A673 (cell line): ENCODE data around the gene STPG4. TPM values are rescaled to one million over a fixed set of nuclear protein-coding genes. Genes with fewer than 3 reads are reported as not detected.

Experiments
- BruUV-seq: library from RNA; stranded (reverse); fragments of 400-500 nt; replicated peaks from 2 replicates; lab custom pipeline; 2021; lab: Mats Ljungman, UMichigan
- CTCF ChIA-PET: fragments of 300-600 bp; sonication (Branson Sonifier 250); formaldehyde crosslinking; loops from one replicate; lab custom pipeline; 2022; ENCODE audit warnings: antibody characterized with exemption; lab: Charles Lee
- POLR2A ChIA-PET: fragments of 300-600 bp; sonication (Branson Sonifier 250); formaldehyde crosslinking; loops from one replicate; lab custom pipeline; 2022; ENCODE audit warnings: antibody characterized with exemption; ENCODE audit not compliant: low non-redundant PET; lab: Charles Lee
- DNase-seq: peaks from one replicate; pipeline ENCODE4 v3.0.0-alpha.2; 2015; ENCODE audit warnings: low spot score
- H3K27ac ChIP-seq: fragments of 200-600 bp; sonication (generic); 2 replicates; pipeline ENCODE4 v1.5.1; 2016; ENCODE audit warnings: mixed run types, low read depth, mild to moderate bottlenecking, mixed read lengths, antibody characterized with exemption, low read length; ENCODE audit not compliant: poor library complexity, severe bottlenecking
- H3K27me3 ChIP-seq: fragments of 200-600 bp; sonication (generic); replicated peaks from 2 replicates; pipeline ENCODE4 v1.6.1; 2017; ENCODE audit warnings: mixed run types, low read depth, mild to moderate bottlenecking, mixed read lengths, antibody characterized with exemption, low read length; ENCODE audit not compliant: insufficient read depth, poor library complexity
- H3K36me3 ChIP-seq: fragments of 200-600 bp; sonication (generic); 2 replicates; pipeline ENCODE4 v1.6.1; 2016; ENCODE audit warnings: mixed run types, mild to moderate bottlenecking, mixed read lengths, antibody characterized with exemption, low read length; ENCODE audit not compliant: insufficient read depth, poor library complexity, severe bottlenecking
- H3K4me1 ChIP-seq: fragments of 200-600 bp; sonication (generic); 2 replicates; pipeline ENCODE4 v1.6.1; 2017; ENCODE audit warnings: mixed run types, mild to moderate bottlenecking, mixed read lengths, antibody characterized with exemption, low read length; ENCODE audit not compliant: insufficient read depth, poor library complexity, severe bottlenecking
- H3K4me3 ChIP-seq: fragments of 200-600 bp; sonication (generic); 2 replicates; pipeline ENCODE4 v1.5.1; 2016; ENCODE audit warnings: low read depth, mixed run types, mild to moderate bottlenecking, mixed read lengths, low read length; ENCODE audit not compliant: poor library complexity, severe bottlenecking
- H3K9me3 ChIP-seq: fragments of 200-600 bp; sonication (generic); 2 replicates; pipeline ENCODE4 v1.6.1; 2016; ENCODE audit warnings: mixed run types, low read depth, mild to moderate bottlenecking, mixed read lengths, antibody characterized with exemption, low read length; ENCODE audit not compliant: poor library complexity, severe bottlenecking
- EZH2 ChIP-seq: fragments of 200-600 bp; sonication (generic); IDR thresholded peaks from 2 replicates; pipeline ENCODE4 v1.6.1; 2017; ENCODE audit warnings: borderline replicate concordance, low read depth, mild to moderate bottlenecking, mixed read lengths, antibody characterized with exemption, low read length; ENCODE audit not compliant: poor library complexity, severe bottlenecking
- intact Hi-C: fragments of 100-400 bp; cut with micrococcal nuclease; formaldehyde crosslinking; loops from one replicate; pipeline ENCODE4 v1.10.0; 2022; ENCODE audit not compliant: unreplicated experiment
- total RNA-seq: library from RNA; stranded (reverse); gene quantifications from 2 replicates; pipeline ENCODE4 v1.2.3, GENCODE V29; 2021
- TF ChIP-seq, protein P1 (sequence below): fragments of 300-800, 200-600 bp; sonication (generic); conservative IDR thresholded peaks from 2 replicates; pipeline ENCODE4 v1.5.1; 2017; ENCODE audit warnings: low read depth, mild to moderate bottlenecking, antibody characterized with exemption, low read length, moderate library complexity, mixed read lengths

Gene STPG4
- total RNA-seq, 1 experiment from 2014 or later: 0.75 TPM

DNA sequence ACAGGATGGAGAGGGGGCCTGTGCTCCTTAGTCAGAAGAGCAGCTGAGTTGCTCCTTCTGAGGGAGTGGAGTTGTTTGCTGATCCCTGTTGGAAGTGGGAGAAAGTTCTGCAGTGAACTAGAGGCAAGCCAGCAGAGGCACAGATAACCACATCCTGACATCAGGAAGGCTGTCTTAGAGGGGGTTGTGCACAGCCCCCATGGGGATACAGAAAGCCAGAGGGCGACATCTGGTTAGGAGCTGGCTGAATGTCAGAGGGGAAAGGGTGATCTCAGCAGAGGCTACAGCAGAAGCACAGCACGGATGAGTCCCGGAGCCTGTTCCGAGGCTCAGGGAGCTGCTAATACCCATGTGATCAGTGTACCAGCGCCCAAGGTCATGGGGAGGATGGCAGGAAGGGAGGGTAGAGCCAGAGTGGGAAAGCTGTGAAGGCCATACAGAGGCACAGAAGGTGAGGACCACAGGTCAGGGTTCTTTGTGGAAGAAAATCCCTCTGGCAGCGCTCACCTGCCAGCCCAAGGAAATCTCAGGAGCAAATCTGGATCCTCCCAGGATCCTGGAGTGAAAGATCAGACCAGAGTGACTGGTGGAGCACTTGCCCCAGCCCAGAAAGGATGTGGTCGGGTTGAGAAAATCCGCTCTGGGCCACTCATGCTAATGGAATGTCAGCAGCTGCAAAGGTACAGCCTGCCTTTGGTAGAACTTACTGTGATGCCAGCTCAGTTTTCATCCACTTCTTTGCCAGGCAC, 111.8 kb downstream of the STPG4 start:
- H3K27ac ChIP-seq: no peak overlapping the region
- intact Hi-C loops: no loop called here
- TF ChIP-seq, protein P1, sequence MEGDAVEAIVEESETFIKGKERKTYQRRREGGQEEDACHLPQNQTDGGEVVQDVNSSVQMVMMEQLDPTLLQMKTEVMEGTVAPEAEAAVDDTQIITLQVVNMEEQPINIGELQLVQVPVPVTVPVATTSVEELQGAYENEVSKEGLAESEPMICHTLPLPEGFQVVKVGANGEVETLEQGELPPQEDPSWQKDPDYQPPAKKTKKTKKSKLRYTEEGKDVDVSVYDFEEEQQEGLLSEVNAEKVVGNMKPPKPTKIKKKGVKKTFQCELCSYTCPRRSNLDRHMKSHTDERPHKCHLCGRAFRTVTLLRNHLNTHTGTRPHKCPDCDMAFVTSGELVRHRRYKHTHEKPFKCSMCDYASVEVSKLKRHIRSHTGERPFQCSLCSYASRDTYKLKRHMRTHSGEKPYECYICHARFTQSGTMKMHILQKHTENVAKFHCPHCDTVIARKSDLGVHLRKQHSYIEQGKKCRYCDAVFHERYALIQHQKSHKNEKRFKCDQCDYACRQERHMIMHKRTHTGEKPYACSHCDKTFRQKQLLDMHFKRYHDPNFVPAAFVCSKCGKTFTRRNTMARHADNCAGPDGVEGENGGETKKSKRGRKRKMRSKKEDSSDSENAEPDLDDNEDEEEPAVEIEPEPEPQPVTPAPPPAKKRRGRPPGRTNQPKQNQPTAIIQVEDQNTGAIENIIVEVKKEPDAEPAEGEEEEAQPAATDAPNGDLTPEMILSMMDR: no peak
- TF ChIP-seq EZH2: no peak
- no peaks in the 10 kb centered on the region for H3K9me3 ChIP-seq
- POLR2A ChIA-PET: no interaction called here
- H3K36me3 ChIP-seq: no peaks in the 10 kb centered on the region
- CTCF ChIA-PET: interaction anchor here (0.6 kb wide), 1 partner anchor 121 kb away, joined by 4 read pairs; no protein-coding TSS in a partner anchor
- peaks cover 10% of the 10 kb centered on the region for H3K4me1 ChIP-seq
- DNase-seq: peak; percentile 50
- H3K27me3 ChIP-seq: no peaks in the 10 kb centered on the region
- no TSS peak for BruUV-seq
- H3K4me3 ChIP-seq: no peak overlapping the region

DNA sequence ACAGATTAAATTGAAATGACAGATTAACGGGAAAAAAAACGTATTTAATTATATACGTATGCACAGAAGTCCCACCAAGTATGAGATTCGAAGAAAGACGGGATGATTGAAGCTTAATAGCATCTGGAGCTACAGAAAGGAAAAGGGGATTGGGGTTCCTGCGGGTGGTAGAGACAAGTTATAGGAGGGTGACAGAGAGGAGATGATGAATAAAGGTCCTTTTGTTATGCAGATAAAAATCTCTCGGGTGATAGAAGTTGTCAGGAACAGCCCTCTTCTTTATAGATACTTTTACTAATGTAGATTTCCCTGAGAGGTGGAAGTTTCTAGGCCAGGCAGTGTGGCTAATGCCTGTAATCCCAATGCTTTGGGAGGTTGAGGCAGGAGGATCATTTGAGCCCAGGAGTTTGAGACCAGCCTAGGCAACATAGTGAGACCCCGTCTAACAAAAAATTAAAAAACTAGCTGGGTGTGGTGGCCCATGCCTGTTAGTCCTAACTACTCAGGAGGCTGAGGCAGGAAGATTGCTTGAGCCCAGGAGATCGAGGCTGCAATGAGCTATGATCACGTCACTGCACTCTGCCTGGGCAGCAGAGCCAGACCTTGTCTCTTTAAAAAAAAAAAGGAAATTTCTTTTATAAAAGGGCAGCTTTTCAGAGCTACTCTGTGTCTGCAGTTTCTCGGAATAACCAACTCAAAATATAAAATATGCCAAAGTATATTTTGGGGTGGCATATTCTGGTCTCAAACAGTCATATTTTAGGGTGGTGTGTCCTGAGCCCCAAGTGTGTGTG, 113.0 kb downstream of the STPG4 start:
- ChIA-PET POLR2A (no interaction called here), CTCF (interaction anchor here (0.7 kb wide), 1 partner anchor 879 kb away, joined by 3 read pairs; no protein-coding TSS in a partner anchor)
- intact Hi-C loops: no loop called here
- Histone ChIP-seq H3K4me1 (peaks cover 10% of the 10 kb centered on the region), H3K27me3 (no peaks in the 10 kb centered on the region), H3K9me3 (no peaks in the 10 kb centered on the region), H3K27ac (no peak overlapping the region), H3K4me3 (no peak overlapping the region), H3K36me3 (no peaks in the 10 kb centered on the region)
- BruUV-seq: no TSS peak
- no peak for DNase-seq
- TF ChIP-seq EZH2: no peak
- TF ChIP-seq, protein P1: no peak

DNA sequence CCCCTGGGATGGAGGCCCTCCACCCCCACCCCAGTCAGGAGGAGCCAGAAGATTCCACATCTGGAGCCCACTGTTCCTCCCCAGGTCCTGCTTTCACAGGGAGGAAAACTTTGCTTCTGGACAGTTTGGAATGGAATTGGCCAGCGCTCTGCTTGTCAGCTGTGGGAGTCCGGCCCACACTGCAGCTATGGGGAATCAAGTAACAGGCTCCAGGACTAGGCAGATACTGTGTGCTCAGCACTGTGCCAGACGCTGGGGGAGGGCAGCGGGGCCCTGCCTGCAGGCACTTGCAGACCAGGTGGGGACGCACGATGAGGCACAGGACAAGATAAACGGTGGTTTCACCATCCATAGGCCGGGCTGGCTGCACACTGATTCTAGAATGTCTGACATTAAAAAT, 114.0 kb downstream of the STPG4 start:
- ChIA-PET CTCF (no interaction called here), POLR2A (no interaction called here)
- DNase-seq: no peak
- Histone ChIP-seq H3K4me1 (peaks cover 10% of the 10 kb centered on the region), H3K4me3 (no peak overlapping the region), H3K36me3 (no peaks in the 10 kb centered on the region), H3K27ac (no peak overlapping the region), H3K9me3 (no peaks in the 10 kb centered on the region), H3K27me3 (no peaks in the 10 kb centered on the region)
- TF ChIP-seq, protein P1: no peak
- no peak for TF ChIP-seq EZH2
- intact Hi-C loops: no loop called here
- no TSS peak for BruUV-seq
